CD14-positive monocyte (primary cell): ENCODE data around the gene ABCB8. TPM values are rescaled to one million over a fixed set of nuclear protein-coding genes. Genes with fewer than 3 reads are reported as not detected.

ENCODE experiments used
- DNase-seq, 3 donors: peaks; one replicate each; pipeline ENCODE4 v3.0.0-alpha.2; 2011 to 2022
- H2AFZ ChIP-seq: 2 replicates; pipeline ENCODE4 v1.6.0; 2012; ENCODE audit warnings: mild to moderate bottlenecking, low read depth, low read length, inconsistent platforms; ENCODE audit not compliant: insufficient read depth, poor library complexity, severe bottlenecking
- H3K27ac ChIP-seq, 2 donors: 1 replicate in 1 of 2; 2 replicates in 1 of 2; pipeline ENCODE4 v1.5.1; 2012 to 2013; ENCODE audit warnings: low read length in 2 of 2, control low read depth in 1 of 2, inconsistent platforms in 1 of 2, low read depth in 1 of 2, mild to moderate bottlenecking in 1 of 2
- H3K27me3 ChIP-seq, 2 donors: one replicate each; pipeline versions ENCODE4 v1.6.0 to v1.6.1; 2011 to 2013; ENCODE audit warnings: low read length in 2 of 2; ENCODE audit not compliant: control insufficient read depth in 2 of 2, insufficient read depth in 2 of 2
- H3K36me3 ChIP-seq, 2 donors: replicated peaks in 1 of 2; 1 replicate in 1 of 2; 2 replicates in 1 of 2; pipeline versions ENCODE4 v1.5.1 to v1.6.1; 2012 to 2013; ENCODE audit warnings: low read length in 2 of 2, control low read depth in 1 of 2, inconsistent platforms in 1 of 2, mild to moderate bottlenecking in 1 of 2; ENCODE audit not compliant: insufficient read depth in 2 of 2, control insufficient read depth in 1 of 2
- H3K4me1 ChIP-seq, 2 donors: 1 replicate in 1 of 2; 2 replicates in 1 of 2; pipeline versions ENCODE4 v1.5.1 to v1.6.1; 2012 to 2013; ENCODE audit warnings: low read length in 2 of 2, control low read depth in 1 of 2, inconsistent platforms in 1 of 2, mild to moderate bottlenecking in 1 of 2, moderate library complexity in 1 of 2; ENCODE audit not compliant: insufficient read depth in 2 of 2, control insufficient read depth in 1 of 2
- H3K4me2 ChIP-seq: replicated peaks from 2 replicates; pipeline ENCODE3; 2012; ENCODE audit warnings: low read length, moderate library complexity, mild to moderate bottlenecking; ENCODE audit not compliant: poor library complexity, severe bottlenecking; ENCODE audit errors: extremely low read depth
- H3K4me3 ChIP-seq, 3 experiments: fragments of 200-600 bp in 1 of 3; sonication (generic) in 1 of 3; replicated peaks in 1 of 3; 1 replicate in 2 of 3; 2 replicates in 1 of 3; pipeline ENCODE4 v1.5.1; 2011 to 2013; ENCODE audit warnings: low read length in 3 of 3, mild to moderate bottlenecking in 3 of 3, control low read depth in 2 of 3, low read depth in 2 of 3, inconsistent platforms in 1 of 3, moderate library complexity in 1 of 3
- H3K79me2 ChIP-seq: 2 replicates; pipeline ENCODE4 v1.6.0; 2012; ENCODE audit warnings: mild to moderate bottlenecking, control low read depth, inconsistent platforms, low read length, moderate library complexity; ENCODE audit not compliant: insufficient read depth
- H3K9ac ChIP-seq: 2 replicates; pipeline ENCODE4 v1.6.0; 2017; ENCODE audit warnings: low read length, mild to moderate bottlenecking; ENCODE audit not compliant: insufficient read depth, poor library complexity, severe bottlenecking
- H3K9me3 ChIP-seq, 2 donors: replicated peaks in 1 of 2; 1 replicate in 1 of 2; 2 replicates in 1 of 2; pipeline versions ENCODE4 v1.5.1 to v1.6.1; 2012 to 2013; ENCODE audit warnings: low read length in 2 of 2, control low read depth in 1 of 2; ENCODE audit not compliant: control insufficient read depth in 1 of 2, insufficient read depth in 1 of 2
- H4K20me1 ChIP-seq: 2 replicates; pipeline ENCODE4 v1.6.0; 2012; ENCODE audit warnings: mild to moderate bottlenecking, low read length, control low read depth, moderate library complexity; ENCODE audit not compliant: insufficient read depth
- H3K27ac Mint-ChIP-seq, 7 donors: one replicate each; pipeline ENCODE4 v1.8.0; 2020; ENCODE audit warnings: mild to moderate bottlenecking in 7 of 7, mixed read lengths in 7 of 7, moderate library complexity in 6 of 7, inconsistent platforms in 2 of 7
- H3K27me3 Mint-ChIP-seq, 3 donors: one replicate each; pipeline ENCODE4 v1.8.0; 2021 to 2022; ENCODE audit warnings: low read depth in 3 of 3, mild to moderate bottlenecking in 3 of 3, mixed read lengths in 3 of 3, moderate library complexity in 3 of 3, inconsistent platforms in 1 of 3
- H3K36me3 Mint-ChIP-seq, 2 donors: one replicate each; pipeline ENCODE4 v1.8.0; 2020; ENCODE audit warnings: mixed read lengths in 2 of 2, inconsistent platforms in 1 of 2, mild to moderate bottlenecking in 1 of 2
- H3K4me1 Mint-ChIP-seq: one replicate; pipeline ENCODE4 v1.8.0; 2020; ENCODE audit warnings: mild to moderate bottlenecking, mixed read lengths
- H3K4me3 Mint-ChIP-seq, 2 donors: one replicate each; pipeline ENCODE4 v1.8.0; 2020; ENCODE audit warnings: mild to moderate bottlenecking in 2 of 2, mixed read lengths in 2 of 2, moderate library complexity in 1 of 2
- H3K9me3 Mint-ChIP-seq, 7 donors: one replicate each; pipeline ENCODE4 v1.8.0; 2020 to 2022; ENCODE audit warnings: mixed read lengths in 7 of 7, mild to moderate bottlenecking in 6 of 7, moderate library complexity in 6 of 7, inconsistent platforms in 2 of 7
- CTCF ChIP-seq: fragments of 200-600 bp; IDR thresholded peaks from one replicate; pipeline ENCODE4 v1.8.0; 2022; ENCODE audit warnings: antibody characterized with exemption, mild to moderate bottlenecking
- WGBS: methylation state at CpG from one replicate; pipeline ENCODE4 v1.1.5; 2013; ENCODE audit warnings: missing lambda C conversion rate; ENCODE audit not compliant: insufficient coverage; 5-methylcytosine and 5-hydroxymethylcytosine counted together
- intact Hi-C, 2 donors: fragments of 100-400 bp; cut with micrococcal nuclease; formaldehyde crosslinking; loops; one replicate each; pipeline versions ENCODE4 v1.15.0 to v1.15.1; 2023
- polyA plus RNA-seq, 3 donors: library from polyadenylated mRNA; depleted of rRNA in 1 of 3; unstranded in 2 of 3; stranded (reverse) in 1 of 3; fragments of 300-500 nt in 2 of 3; fragments of >200 nt in 1 of 3; fragmentation: Illumina TruSeq in 2 of 3; gene quantifications; 1 replicate in 2 of 3; 2 replicates in 1 of 3; pipeline ENCODE4 v1.2.3, GENCODE V29; 2012 to 2021

Gene ABCB8
- polyA plus RNA-seq, 3 donors = 9.3 to 19.9 (median 9.5) TPM

GRCh38 chr7:151071032-151071866 lies 43.0 kb downstream of the ABCB8 start:
- peaks cover 70 to 95% of the 10 kb centered on the region in 2 donors for H3K36me3 Mint-ChIP-seq
- H2AFZ ChIP-seq = no peak overlapping the region
- no peaks in the 10 kb centered on the region for H3K79me2 ChIP-seq
- H3K4me3 Mint-ChIP-seq = no peak overlapping the region
- H4K20me1 ChIP-seq = peaks cover 43% of the 10 kb centered on the region
- no peak overlapping the region for H3K27ac Mint-ChIP-seq
- H3K27me3 Mint-ChIP-seq = no peaks in the 10 kb centered on the region
- H3K4me3 ChIP-seq = no peak overlapping the region
- no peak overlapping the region for H3K27ac ChIP-seq
- H3K4me1 Mint-ChIP-seq = no peaks in the 10 kb centered on the region
- no peaks in the 10 kb centered on the region for H3K9me3 ChIP-seq
- H3K4me2 ChIP-seq = no peak overlapping the region
- peaks cover 0 to 6% (median 0%) of the 10 kb centered on the region in 7 donors for H3K9me3 Mint-ChIP-seq
- DNase-seq = no peak
- H3K4me1 ChIP-seq = no peaks in the 10 kb centered on the region
- H3K36me3 ChIP-seq = peaks cover 90 to 95% of the 10 kb centered on the region in 2 donors
- H3K9ac ChIP-seq = no peak overlapping the region
- 93% methylated on average over 33 of the region's 39 CpGs for WGBS
- intact Hi-C loops = no loop called here
- no peaks in the 10 kb centered on the region for H3K27me3 ChIP-seq
- no peak for TF ChIP-seq CTCF

GRCh38 chr7:151073990-151074389 lies 45.7 kb downstream of the ABCB8 start:
- Histone ChIP-seq H3K9ac (no peak overlapping the region), H3K79me2 (peaks cover 3% of the 10 kb centered on the region), H3K36me3 (peaks cover 69 to 85% of the 10 kb centered on the region in 2 donors), H3K9me3 (no peaks in the 10 kb centered on the region), H3K27me3 (no peaks in the 10 kb centered on the region), H4K20me1 (peaks cover 49% of the 10 kb centered on the region), H3K4me2 (no peak overlapping the region), H3K4me1 (peaks cover 0 to under 1% of the 10 kb centered on the region in 2 donors), H3K27ac (no peak overlapping the region), H2AFZ (no peak overlapping the region), H3K4me3 (no peak overlapping the region)
- WGBS = 88% methylated on average over 17 of the region's 17 CpGs
- Mint-ChIP-seq H3K27me3 (peaks cover 0 to 1% (median 0%) of the 10 kb centered on the region in 3 donors), H3K27ac (peak overlapping the region in 2 of 7 donors; percentile 57 to 69), H3K9me3 (peaks cover 0 to 6% (median 0%) of the 10 kb centered on the region in 7 donors), H3K4me1 (peaks cover 4% of the 10 kb centered on the region), H3K4me3 (no peak overlapping the region), H3K36me3 (peaks cover 60 to 79% of the 10 kb centered on the region in 2 donors)
- DNase-seq = no peak
- intact Hi-C loops = no loop called here
- no peak for TF ChIP-seq CTCF
